Tibial nerve (tissue), 4 donors: ENCODE data around the gene FLT3. TPM values are rescaled to one million over a fixed set of nuclear protein-coding genes. Genes with fewer than 3 reads are reported as not detected.

Experiments used
- DNase-seq, 2 donors: peaks; one replicate each; pipeline ENCODE4 v3.0.0-alpha.2; 2019; ENCODE audit warnings: low spot score in 2 of 2
- H3K27ac ChIP-seq, 4 donors: fragments of 200-600 bp; sonication (generic) in 3 of 4; one replicate each; pipeline ENCODE4 v1.5.1; 2017 to 2019; ENCODE audit warnings: mild to moderate bottlenecking in 1 of 4
- H3K27me3 ChIP-seq, 2 donors: fragments of 200-600 bp; sonication (generic) in 1 of 2; one replicate each; pipeline versions ENCODE4 v1.5.1 to v1.6.0; 2017 to 2019
- H3K36me3 ChIP-seq, 3 donors: fragments of 200-600 bp; sonication (generic); one replicate each; pipeline ENCODE4 v1.5.1; 2018 to 2019
- H3K4me1 ChIP-seq, 4 donors: fragments of 200-600 bp; sonication (generic) in 3 of 4; one replicate each; pipeline ENCODE4 v1.5.1; 2017 to 2019
- H3K4me3 ChIP-seq, 4 donors: fragments of 200-600 bp; sonication (generic) in 3 of 4; one replicate each; pipeline ENCODE4 v1.5.1; 2017 to 2019; ENCODE audit warnings: mild to moderate bottlenecking in 1 of 4, moderate library complexity in 1 of 4
- H3K9me3 ChIP-seq, 4 donors: fragments of 200-600 bp; sonication (generic) in 3 of 4; one replicate each; pipeline ENCODE4 v1.5.1; 2017 to 2019
- EP300 ChIP-seq, 2 donors: sonication (generic); formaldehyde crosslinking; IDR thresholded peaks; one replicate each; pipeline ENCODE4 v1.6.1; 2017; ENCODE audit warnings: antibody characterized with exemption in 2 of 2, mild to moderate bottlenecking in 1 of 2
- POLR2A ChIP-seq, 2 donors: fragments of 450-650 bp; IDR thresholded peaks; one replicate each; pipeline ENCODE4 v1.6.1; 2017; ENCODE audit warnings: antibody characterized with exemption in 2 of 2, mild to moderate bottlenecking in 2 of 2, moderate library complexity in 2 of 2
- WGBS, 2 donors: methylation state at CpG; one replicate each; pipeline ENCODE4 v1.1.5; 2018; 5-methylcytosine and 5-hydroxymethylcytosine counted together
- total RNA-seq, 4 donors: library from RNA; depleted of rRNA; stranded (reverse); fragments of >200 nt; gene quantifications; one replicate each; pipeline ENCODE4 v1.1.0, GENCODE V29; 2016
- TF ChIP-seq, protein P1 (sequence below), 5 experiments: fragments of 200-600 bp in 3 of 5; fragments of 450-650 bp in 2 of 5; sonication (generic) in 3 of 5; IDR thresholded peaks; one replicate each; pipeline ENCODE4 v1.5.1; 2016 to 2019; ENCODE audit warnings: antibody characterized with exemption in 5 of 5, mild to moderate bottlenecking in 3 of 5, moderate library complexity in 2 of 5

Gene FLT3
- total RNA-seq, 4 donors from 2014 or later = 0.20 to 0.42 (median 0.22) TPM; not detected in 1

GRCh38 chr13:28027607-28028364 is 72.6 kb downstream of the FLT3 start:
- H3K36me3 ChIP-seq = no peaks in the 10 kb centered on the region
- H3K27me3 ChIP-seq = no peaks in the 10 kb centered on the region
- TF ChIP-seq, protein P1, sequence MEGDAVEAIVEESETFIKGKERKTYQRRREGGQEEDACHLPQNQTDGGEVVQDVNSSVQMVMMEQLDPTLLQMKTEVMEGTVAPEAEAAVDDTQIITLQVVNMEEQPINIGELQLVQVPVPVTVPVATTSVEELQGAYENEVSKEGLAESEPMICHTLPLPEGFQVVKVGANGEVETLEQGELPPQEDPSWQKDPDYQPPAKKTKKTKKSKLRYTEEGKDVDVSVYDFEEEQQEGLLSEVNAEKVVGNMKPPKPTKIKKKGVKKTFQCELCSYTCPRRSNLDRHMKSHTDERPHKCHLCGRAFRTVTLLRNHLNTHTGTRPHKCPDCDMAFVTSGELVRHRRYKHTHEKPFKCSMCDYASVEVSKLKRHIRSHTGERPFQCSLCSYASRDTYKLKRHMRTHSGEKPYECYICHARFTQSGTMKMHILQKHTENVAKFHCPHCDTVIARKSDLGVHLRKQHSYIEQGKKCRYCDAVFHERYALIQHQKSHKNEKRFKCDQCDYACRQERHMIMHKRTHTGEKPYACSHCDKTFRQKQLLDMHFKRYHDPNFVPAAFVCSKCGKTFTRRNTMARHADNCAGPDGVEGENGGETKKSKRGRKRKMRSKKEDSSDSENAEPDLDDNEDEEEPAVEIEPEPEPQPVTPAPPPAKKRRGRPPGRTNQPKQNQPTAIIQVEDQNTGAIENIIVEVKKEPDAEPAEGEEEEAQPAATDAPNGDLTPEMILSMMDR (IDR thresholded peaks at IDR 0.05) = no peak
- TF ChIP-seq POLR2A (IDR thresholded peaks at IDR 0.05) (no peak), EP300 (IDR thresholded peaks at IDR 0.05) (no peak)
- DNase-seq = no peak
- no peak overlapping the region for H3K27ac ChIP-seq
- no peak overlapping the region for H3K4me3 ChIP-seq
- no peaks in the 10 kb centered on the region for H3K9me3 ChIP-seq
- WGBS, 2 donors = 69 to 70% methylated on average over 8 of the region's 8 CpGs
- H3K4me1 ChIP-seq = peaks cover 0 to 8% (median 0%) of the 10 kb centered on the region in 4 donors

GRCh38 chr13:28027071-28027470 is 73.3 kb downstream of the FLT3 start:
- no peak overlapping the region for H3K27ac ChIP-seq
- no peak for TF ChIP-seq EP300 (IDR thresholded peaks at IDR 0.05)
- TF ChIP-seq, protein P1 (IDR thresholded peaks at IDR 0.05) = no peak
- no peak for TF ChIP-seq POLR2A (IDR thresholded peaks at IDR 0.05)
- no peaks in the 10 kb centered on the region for H3K9me3 ChIP-seq
- no peaks in the 10 kb centered on the region for H3K36me3 ChIP-seq
- H3K4me1 ChIP-seq = peaks cover 0 to 14% (median 0%) of the 10 kb centered on the region in 4 donors
- H3K4me3 ChIP-seq = no peak overlapping the region
- H3K27me3 ChIP-seq = no peaks in the 10 kb centered on the region
- no peak for DNase-seq

DNA sequence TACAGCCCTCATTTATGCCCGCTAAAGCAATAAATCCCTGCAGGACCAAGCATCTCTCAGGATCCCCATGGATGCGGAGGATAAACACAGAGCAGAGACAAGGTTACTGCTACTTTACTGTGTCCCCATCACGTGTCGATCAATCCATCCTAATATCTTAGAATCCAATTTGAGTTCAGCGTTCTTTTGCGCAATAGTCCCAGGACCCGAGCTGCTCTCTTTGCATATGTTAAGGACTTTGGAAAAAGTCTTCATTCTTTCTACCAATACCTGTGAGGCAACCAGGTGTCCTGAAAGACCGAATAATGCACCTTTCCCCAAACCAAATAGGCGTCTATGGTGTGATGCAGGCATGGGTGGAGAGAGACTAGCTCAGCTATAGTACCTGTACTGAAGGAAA is 73.9 kb downstream of the FLT3 start:
- H3K4me3 ChIP-seq = no peak overlapping the region
- no peaks in the 10 kb centered on the region for H3K27me3 ChIP-seq
- no peak for DNase-seq
- TF ChIP-seq EP300 (IDR thresholded peaks at IDR 0.05) (no peak), POLR2A (IDR thresholded peaks at IDR 0.05) (no peak)
- TF ChIP-seq, protein P1 (IDR thresholded peaks at IDR 0.05) = no peak
- 84 to 88% methylated on average over 9 of the region's 9 CpGs for WGBS, 2 donors
- H3K36me3 ChIP-seq = no peaks in the 10 kb centered on the region
- peaks cover 0 to 14% (median 0%) of the 10 kb centered on the region in 4 donors for H3K4me1 ChIP-seq
- H3K27ac ChIP-seq = no peak overlapping the region
- no peaks in the 10 kb centered on the region for H3K9me3 ChIP-seq

GRCh38 chr13:28022848-28023518 is 77.4 kb downstream of the FLT3 start:
- DNase-seq = no peak
- TF ChIP-seq, protein P1 (IDR thresholded peaks at IDR 0.05) = no peak
- no peak for TF ChIP-seq POLR2A (IDR thresholded peaks at IDR 0.05)
- no peak for TF ChIP-seq EP300 (IDR thresholded peaks at IDR 0.05)
- H3K27ac ChIP-seq = no peak overlapping the region
- H3K4me1 ChIP-seq = peaks cover 0 to 14% (median 0%) of the 10 kb centered on the region in 4 donors
- WGBS, 2 donors = 25 to 34% methylated on average over 9 of the region's 9 CpGs
- H3K9me3 ChIP-seq = no peaks in the 10 kb centered on the region
- no peaks in the 10 kb centered on the region for H3K36me3 ChIP-seq
- no peaks in the 10 kb centered on the region for H3K27me3 ChIP-seq
- no peak overlapping the region for H3K4me3 ChIP-seq

GRCh38 chr13:28014301-28014700 is 86.1 kb downstream of the FLT3 start:
- H3K27ac ChIP-seq = no peak overlapping the region
- TF ChIP-seq EP300 (IDR thresholded peaks at IDR 0.05) (no peak), POLR2A (IDR thresholded peaks at IDR 0.05) (no peak)
- TF ChIP-seq, protein P1 (IDR thresholded peaks at IDR 0.05) = no peak
- WGBS, 2 donors = 34 to 43% methylated on average over 3 of the region's 3 CpGs
- DNase-seq = no peak
- no peaks in the 10 kb centered on the region for H3K4me1 ChIP-seq
- no peaks in the 10 kb centered on the region for H3K36me3 ChIP-seq
- peaks cover 0 to 16% of the 10 kb centered on the region in 2 donors for H3K27me3 ChIP-seq
- no peaks in the 10 kb centered on the region for H3K9me3 ChIP-seq
- H3K4me3 ChIP-seq = no peak overlapping the region
